ENCODE results near the gene TEAD4.

TEAD4 gene

GRCh38 chr12:3038166-3038565 lies 79.0 kb downstream of the TEAD4 start:
- TF ChIP-seq CTCF (IDR thresholded peaks at IDR 0.05; ENCODE audit: control insufficient read depth, extremely low read depth, insufficient read depth) = no peak
- DNase-seq (ENCODE audit: low read depth) = no peak
- H3K4me3 ChIP-seq (ENCODE audit: low read depth, low read length) = no peak overlapping the region

- TF ChIP-seq CTCF (IDR thresholded peaks at IDR 0.05; ENCODE audit: control insufficient read depth, extremely low read depth, insufficient read depth) = no peak
- DNase-seq (ENCODE audit: low read depth) = no peak
- H3K4me3 ChIP-seq (ENCODE audit: low read depth, low read length) = no peak overlapping the region
These were observed 79.8 kb downstream of the TEAD4 start for GRCh38 chr12:3038926-3039510.

- DNase-seq (ENCODE audit: low read depth) = no peak
- TF ChIP-seq CTCF (IDR thresholded peaks at IDR 0.05; ENCODE audit: control insufficient read depth, extremely low read depth, insufficient read depth) = no peak
- no peak overlapping the region for H3K4me3 ChIP-seq (ENCODE audit: low read depth, low read length)
These were observed 80.9 kb downstream of the TEAD4 start for GRCh38 chr12:3040026-3040656.

- DNase-seq (ENCODE audit: low read depth) = no peak
- no peak for TF ChIP-seq CTCF (IDR thresholded peaks at IDR 0.05; ENCODE audit: control insufficient read depth, extremely low read depth, insufficient read depth)
These were observed 81.7 kb downstream of the TEAD4 start for GRCh38 chr12:3040663-3041544.

GRCh38 chr12:3041558-3042164 lies 82.5 kb downstream of the TEAD4 start:
- no peak overlapping the region for H3K4me3 ChIP-seq (ENCODE audit: low read depth, low read length)

More at GRCh38 chr12:3040663-3041544, 81.7 kb downstream of the TEAD4 start:
- no peak overlapping the region for H3K4me3 ChIP-seq (ENCODE audit: low read depth, low read length)

More at GRCh38 chr12:3041558-3042164, 82.5 kb downstream of the TEAD4 start:
- TF ChIP-seq CTCF (IDR thresholded peaks at IDR 0.05; ENCODE audit: control insufficient read depth, extremely low read depth, insufficient read depth) = peak; percentile 87
- peak; percentile 45 for DNase-seq (ENCODE audit: low read depth)
